Measurements from ENCODE around the gene ZFP62. TPM values are rescaled to one million over a fixed set of nuclear protein-coding genes. Genes with fewer than 3 reads are reported as not detected.
A peak's percentile ranks its signal among the peaks of the same experiment; 100 is the strongest.

The ZFP62 gene
- total RNA-seq, 1 experiment from 2014 or later: 19.8 TPM

DNA sequence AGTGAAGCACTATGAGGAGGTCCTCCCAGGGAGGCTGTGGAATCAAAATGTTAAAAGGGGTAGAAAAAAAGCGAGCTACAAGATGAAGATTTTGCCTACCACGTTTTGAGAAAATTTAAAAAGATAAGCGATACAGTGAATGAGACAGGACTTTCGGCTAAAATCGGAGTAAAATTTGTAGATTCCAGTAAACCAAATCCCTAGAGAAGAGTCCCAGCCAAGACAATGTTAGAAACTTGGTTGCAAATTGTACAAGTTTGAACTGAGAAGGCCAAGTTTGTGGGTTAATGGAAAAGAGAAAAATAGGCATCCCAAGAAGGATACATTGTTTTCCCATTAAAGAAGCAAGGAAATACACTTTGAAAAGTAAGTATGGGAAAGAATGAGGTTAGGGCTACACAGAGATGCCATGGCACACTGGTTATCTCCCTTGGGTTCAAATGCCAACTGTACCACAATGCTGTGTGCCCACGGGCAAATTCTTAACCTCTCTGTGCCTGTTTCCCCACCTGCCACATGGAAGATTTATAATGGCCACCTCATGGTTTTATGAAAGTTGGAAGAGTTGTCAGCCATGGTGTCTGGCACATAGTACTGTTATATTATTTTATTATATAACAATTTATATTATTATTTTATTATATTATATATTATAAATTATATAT, 42.3 kb downstream of the ZFP62 start:
- Histone ChIP-seq H3K4me3 (no peak overlapping the region), H3K27ac (no peak overlapping the region), H3K36me3 (no peaks in the 10 kb centered on the region), H3K27me3 (replicated peaks) (no peaks in the 10 kb centered on the region), H3K9me3 (replicated peaks) (no peaks in the 10 kb centered on the region), H3K4me1 (replicated peaks) (peaks cover 10% of the 10 kb centered on the region)
- DNase-seq (ENCODE audit: low read depth in 1 of 2, low spot score in 2 of 2): peak in 1 of 2 experiments; percentile 20

DNA sequence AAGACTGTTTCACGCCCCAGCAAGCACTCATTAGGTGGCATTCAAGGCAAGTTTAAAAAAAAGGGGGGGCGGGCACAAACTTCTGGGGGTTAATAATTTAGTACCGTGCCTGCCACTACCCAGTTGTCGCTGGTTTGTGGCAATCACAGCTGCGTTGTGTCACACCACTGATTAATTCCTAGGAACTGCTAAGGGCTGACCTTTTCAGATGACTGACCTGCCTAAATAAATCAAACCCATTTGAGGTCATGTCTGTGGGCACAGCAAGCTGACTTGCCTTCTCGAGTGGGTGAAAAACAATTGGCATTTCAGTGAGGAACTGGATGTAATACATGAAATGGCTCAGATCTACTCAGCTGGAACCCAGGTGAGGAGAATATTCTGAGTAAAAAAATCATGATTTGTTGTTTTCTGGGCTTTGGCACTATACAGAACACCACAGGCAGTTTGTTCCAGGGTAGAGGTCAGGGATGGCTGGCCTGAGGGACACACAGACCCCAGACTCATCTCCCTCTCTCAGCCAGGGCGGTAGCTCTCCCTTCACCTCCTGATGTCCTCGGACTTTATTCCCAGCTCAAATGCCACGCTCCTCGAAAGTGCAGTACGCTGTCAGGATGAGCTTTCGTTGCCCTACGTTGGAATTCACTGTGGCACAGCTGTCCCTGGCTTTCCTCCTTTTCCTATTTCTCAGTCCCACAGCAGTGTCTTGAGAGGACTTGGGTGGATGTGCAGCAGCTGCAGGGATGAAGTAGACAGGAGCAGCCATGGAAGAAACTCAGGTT, 43.0 kb downstream of the ZFP62 start:
- Histone ChIP-seq H3K4me3 (no peak overlapping the region), H3K9me3 (replicated peaks) (no peaks in the 10 kb centered on the region), H3K27ac (no peak overlapping the region), H3K36me3 (no peaks in the 10 kb centered on the region), H3K27me3 (replicated peaks) (no peaks in the 10 kb centered on the region), H3K4me1 (replicated peaks) (peaks cover 10% of the 10 kb centered on the region)
- DNase-seq (ENCODE audit: low read depth in 1 of 2, low spot score in 2 of 2): peak in 1 of 2 experiments; percentile 40

DNA sequence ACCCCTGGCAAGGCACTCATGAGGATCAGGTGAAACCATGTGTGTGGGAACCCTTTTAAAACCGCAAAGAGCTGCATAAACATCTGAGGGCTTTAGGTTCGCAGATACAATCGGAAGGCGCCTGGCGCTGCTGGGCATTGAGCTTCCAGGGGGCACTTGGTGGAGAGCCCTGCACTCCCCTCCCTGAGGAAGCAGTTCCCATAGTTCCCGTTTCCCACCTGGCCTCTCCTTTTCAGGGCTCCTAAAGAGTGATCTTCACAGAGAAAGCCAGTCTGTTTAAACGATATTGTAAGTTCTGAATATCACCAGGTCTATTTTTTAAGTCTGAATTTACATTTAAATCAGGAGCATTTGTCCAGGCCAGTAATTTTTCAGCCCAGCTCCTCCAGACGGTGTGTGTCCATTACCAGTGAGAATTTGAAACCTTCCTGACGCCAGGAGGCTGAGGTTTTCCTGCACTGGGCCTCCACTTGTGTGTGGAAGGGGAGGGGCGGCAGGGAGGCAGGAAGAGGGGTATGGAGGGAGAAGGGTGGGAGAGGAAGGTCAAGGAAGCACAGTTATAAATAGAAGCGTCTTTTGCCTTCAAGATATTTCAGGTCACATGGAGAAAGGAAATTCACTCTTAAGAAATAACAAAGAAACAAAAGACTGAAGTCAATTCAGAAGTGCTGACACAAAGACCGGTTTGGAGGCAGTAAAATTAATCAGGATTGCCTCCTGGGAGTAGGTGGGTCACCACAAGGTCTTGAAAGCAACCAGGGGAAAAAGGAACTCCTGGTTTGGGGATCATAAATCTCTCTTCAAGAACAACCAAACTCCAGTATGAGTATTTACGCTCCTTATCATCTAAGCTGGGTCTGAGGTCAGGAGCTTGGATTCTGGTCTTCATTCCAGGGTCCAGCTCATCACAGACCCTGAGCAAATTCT, 44.2 kb downstream of the ZFP62 start:
- no peak overlapping the region for H3K27ac ChIP-seq
- H3K27me3 ChIP-seq (replicated peaks): no peaks in the 10 kb centered on the region
- no peaks in the 10 kb centered on the region for H3K9me3 ChIP-seq (replicated peaks)
- H3K36me3 ChIP-seq: no peaks in the 10 kb centered on the region
- H3K4me1 ChIP-seq (replicated peaks): peaks cover 10% of the 10 kb centered on the region
- no peak overlapping the region for H3K4me3 ChIP-seq
- DNase-seq (ENCODE audit: low read depth in 1 of 2, low spot score in 2 of 2): peak in 1 of 2 experiments; percentile 43

DNA sequence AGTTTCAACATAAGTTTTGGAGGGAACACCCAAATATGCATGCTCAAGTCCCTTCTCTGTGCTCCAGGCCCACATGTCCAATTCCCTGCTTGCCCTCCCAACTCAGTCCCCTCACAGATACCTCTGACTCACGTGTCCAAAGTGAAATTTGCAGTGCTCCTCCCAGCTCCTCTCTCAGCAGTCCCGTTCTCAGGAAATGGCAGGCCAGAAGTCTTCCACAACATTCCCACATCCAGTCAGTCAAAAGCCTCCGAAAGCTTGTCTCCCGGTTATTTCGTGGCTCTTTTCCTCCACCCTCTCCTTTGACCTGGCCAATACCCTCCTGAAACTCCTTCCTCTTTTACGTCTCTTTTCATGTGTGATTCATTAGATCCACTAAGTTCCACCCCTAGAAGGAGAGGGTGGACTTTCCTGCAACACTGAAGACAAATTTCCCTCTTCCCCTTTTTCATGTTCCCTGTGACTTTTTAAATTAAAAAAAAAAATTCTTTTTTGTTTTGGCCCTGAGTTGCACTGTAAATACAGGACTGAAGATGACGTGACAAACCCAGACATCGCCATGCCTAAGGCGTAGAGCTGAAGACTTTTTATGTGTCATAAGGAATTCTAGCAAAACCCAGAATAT, 45.7 kb downstream of the ZFP62 start:
- no peaks in the 10 kb centered on the region for H3K36me3 ChIP-seq
- H3K27ac ChIP-seq: no peak overlapping the region
- no peak overlapping the region for H3K4me3 ChIP-seq
- no peak for DNase-seq (ENCODE audit: low read depth in 1 of 2, low spot score in 2 of 2)
- peaks cover 19% of the 10 kb centered on the region for H3K4me1 ChIP-seq (replicated peaks)
- H3K9me3 ChIP-seq (replicated peaks): no peaks in the 10 kb centered on the region
- H3K27me3 ChIP-seq (replicated peaks): no peaks in the 10 kb centered on the region

DNA sequence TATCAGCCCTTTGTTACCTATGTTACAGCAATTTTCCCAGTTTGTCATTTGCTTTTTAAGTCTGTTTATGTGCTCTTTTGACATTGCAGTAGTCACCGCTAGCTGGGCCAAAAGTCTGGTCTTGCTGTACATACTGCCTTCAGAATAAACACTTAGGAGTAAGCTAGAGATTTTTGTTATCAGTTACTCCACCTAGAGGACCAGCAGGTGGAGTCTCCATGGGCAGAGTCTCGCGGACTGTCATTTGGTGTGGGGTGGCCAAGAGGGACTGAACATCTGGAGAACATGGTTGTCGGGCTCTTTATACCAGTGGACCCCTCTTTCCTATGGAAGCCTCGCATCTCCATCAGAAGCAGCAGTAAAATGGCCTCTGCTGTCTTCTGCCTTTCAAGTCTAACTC, 47.7 kb downstream of the ZFP62 start:
- DNase-seq (ENCODE audit: low read depth in 1 of 2, low spot score in 2 of 2): no peak
- Histone ChIP-seq H3K4me3 (no peak overlapping the region), H3K36me3 (no peaks in the 10 kb centered on the region), H3K9me3 (replicated peaks) (no peaks in the 10 kb centered on the region), H3K27ac (no peak overlapping the region), H3K4me1 (replicated peaks) (peaks cover 29% of the 10 kb centered on the region), H3K27me3 (replicated peaks) (no peaks in the 10 kb centered on the region)

DNA sequence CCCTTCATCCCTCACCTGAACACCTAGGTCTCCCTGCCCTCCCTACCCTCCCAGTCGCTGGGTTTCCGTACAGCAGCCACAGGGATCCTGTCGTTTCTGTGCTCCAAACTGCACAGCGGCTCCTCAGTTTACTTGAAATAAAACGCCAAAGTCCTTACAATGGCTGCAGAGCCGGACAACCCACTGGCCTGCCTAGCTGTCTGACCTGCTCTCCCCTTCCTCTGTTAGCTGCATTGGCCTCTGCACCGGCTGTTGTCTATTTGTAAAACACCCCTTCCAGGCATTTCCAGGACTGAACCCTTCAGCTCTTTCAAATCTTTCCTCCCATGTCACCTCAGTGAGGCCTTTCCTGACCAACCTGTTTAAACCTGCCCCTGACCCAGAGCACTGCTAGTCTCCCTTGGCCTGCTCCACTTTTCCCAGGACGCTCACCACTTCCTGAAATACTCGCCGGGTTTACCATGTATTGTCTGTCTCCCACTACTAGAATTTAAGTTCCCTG, 49.4 kb downstream of the ZFP62 start:
- no peaks in the 10 kb centered on the region for H3K9me3 ChIP-seq (replicated peaks)
- H3K36me3 ChIP-seq: peaks cover 8% of the 10 kb centered on the region; the same call in 1 of the 2 replicates
- no peak for DNase-seq (ENCODE audit: low read depth in 1 of 2, low spot score in 2 of 2)
- H3K27me3 ChIP-seq (replicated peaks): no peaks in the 10 kb centered on the region
- peaks cover 21% of the 10 kb centered on the region for H3K4me1 ChIP-seq (replicated peaks)
- no peak overlapping the region for H3K4me3 ChIP-seq
- no peak overlapping the region for H3K27ac ChIP-seq

DNA sequence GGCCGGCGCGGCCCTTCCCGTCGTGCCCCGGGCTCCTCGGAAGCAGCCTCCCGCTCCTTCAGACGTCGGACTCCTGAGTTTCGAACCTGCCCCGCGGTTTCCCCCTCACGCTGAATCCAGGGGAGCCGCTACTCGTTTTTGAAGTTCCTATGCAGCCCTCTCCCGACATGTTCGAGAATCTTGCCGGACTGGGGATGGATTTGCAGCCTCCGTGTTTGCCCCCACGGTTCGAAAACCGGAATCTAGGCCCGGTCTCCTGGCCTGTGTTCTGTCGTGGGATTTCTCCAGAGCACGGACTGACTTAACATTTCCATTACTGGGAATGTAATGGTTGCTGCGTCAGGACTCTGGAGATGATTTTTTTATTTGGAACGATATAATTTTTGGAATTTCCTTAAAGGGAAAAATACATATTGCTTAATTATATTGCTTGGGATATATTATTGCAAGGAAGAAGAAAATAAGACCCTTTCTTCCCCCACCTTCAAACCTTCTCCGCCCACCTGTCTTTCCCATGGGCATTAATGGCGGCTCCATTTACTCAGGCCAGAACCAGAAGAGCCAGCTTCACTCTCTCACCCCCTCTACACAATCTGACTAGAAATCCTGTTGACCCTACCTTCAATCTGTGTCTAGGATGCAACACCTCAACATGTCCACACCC, 50.0 kb downstream of the ZFP62 start:
- Histone ChIP-seq H3K4me3 (peak overlapping the region; percentile 73), H3K27me3 (replicated peaks) (no peaks in the 10 kb centered on the region), H3K9me3 (replicated peaks) (no peaks in the 10 kb centered on the region), H3K4me1 (replicated peaks) (peaks cover 19% of the 10 kb centered on the region), H3K27ac (peak overlapping the region; percentile 92), H3K36me3 (peaks cover 8% of the 10 kb centered on the region; the same call in 1 of the 2 replicates)
- peak in 1 of 2 experiments; percentile 68 for DNase-seq (ENCODE audit: low read depth in 1 of 2, low spot score in 2 of 2)

DNA sequence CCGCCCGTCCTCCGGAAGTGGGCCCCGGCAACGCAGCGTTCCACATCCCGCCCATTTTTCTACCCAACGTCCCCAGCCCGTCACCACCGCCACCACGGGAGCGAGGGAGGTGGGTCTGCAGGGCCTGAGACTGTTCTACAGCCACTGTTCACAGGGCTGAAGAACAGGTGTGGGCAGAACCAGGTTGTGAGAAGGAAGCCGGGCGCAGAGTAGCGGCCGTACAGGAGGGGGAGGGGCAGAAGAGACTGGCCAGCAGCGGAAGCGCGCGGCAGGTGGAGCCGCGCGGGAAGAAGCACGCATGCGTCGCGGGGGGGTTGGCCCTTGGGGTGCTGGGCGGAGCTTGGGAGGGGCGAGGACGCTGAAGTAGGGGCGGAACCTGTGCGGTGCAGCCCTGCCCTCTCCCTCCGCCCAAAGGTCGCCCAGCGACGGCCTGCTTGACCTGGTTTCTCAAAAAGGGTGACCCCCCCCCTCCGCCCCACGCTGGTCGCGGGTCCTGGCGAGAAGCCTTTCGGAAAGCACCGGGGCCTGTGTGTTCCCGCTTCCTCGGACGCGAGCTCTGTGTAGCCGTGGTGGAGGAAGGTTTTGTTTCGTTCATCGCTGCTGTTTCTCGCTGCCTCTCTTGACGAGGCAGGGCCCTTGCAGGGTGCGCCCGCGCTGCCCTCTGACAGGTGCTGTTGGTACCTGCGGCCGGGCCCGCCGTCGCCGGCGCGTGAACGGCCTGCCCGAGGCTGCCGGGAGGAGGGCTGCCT, 50.7 kb downstream of the ZFP62 start:
- H3K36me3 ChIP-seq: peaks cover 8% of the 10 kb centered on the region; the same call in 1 of the 2 replicates
- peak overlapping the region; percentile 73 for H3K4me3 ChIP-seq
- H3K9me3 ChIP-seq (replicated peaks): no peaks in the 10 kb centered on the region
- peak overlapping the region; percentile 92 for H3K27ac ChIP-seq
- peak; percentile 97 to 100 for DNase-seq (ENCODE audit: low read depth in 1 of 2, low spot score in 2 of 2)
- peaks cover 19% of the 10 kb centered on the region for H3K4me1 ChIP-seq (replicated peaks)
- H3K27me3 ChIP-seq (replicated peaks): no peaks in the 10 kb centered on the region

DNA sequence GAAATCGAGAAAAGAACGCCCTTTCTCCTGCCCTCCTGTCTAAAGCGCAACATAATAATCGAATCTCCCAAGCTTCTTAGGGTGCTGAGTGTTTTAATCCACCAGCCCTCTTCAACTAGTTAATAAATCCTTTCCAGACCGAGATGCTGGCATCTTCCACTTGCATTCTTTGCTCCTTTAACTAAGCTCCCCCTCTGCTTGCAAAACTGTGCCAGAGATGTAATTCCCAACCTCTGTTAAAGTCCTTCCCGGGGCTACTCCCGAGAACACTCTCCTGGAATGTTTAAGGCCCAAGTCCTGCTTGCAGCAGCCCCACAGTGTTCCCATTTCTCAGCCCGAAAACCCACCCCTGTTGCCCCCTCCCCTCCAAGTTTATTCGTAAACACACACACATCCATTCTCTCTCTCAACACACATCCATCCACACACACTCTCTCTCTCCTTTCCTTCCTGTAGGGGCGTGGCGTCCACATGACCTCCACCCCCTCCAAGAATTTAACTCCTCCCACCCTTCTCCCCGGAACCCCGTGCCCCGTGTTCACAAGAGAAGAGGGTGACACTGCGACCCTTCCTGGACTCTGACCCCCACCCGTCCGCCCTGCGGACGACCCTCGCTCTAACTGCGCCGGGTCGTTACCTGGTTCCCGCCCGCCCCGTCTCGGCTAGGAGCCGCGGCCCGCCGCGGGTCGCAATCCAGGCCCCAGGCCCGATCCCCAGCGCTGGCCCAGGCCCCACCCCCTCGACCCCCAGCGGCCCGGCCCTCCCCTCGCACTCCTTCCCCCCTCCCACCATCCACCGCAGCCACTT, 51.5 kb downstream of the ZFP62 start:
- H3K4me3 ChIP-seq: peak overlapping the region; percentile 73
- peak overlapping the region; percentile 92 for H3K27ac ChIP-seq
- H3K36me3 ChIP-seq: peaks cover 8% of the 10 kb centered on the region; the same call in 1 of the 2 replicates
- H3K9me3 ChIP-seq (replicated peaks): no peaks in the 10 kb centered on the region
- DNase-seq (ENCODE audit: low read depth in 1 of 2, low spot score in 2 of 2): peak; percentile 94 to 98
- H3K4me1 ChIP-seq (replicated peaks): peaks cover 19% of the 10 kb centered on the region
- H3K27me3 ChIP-seq (replicated peaks): no peaks in the 10 kb centered on the region

DNA sequence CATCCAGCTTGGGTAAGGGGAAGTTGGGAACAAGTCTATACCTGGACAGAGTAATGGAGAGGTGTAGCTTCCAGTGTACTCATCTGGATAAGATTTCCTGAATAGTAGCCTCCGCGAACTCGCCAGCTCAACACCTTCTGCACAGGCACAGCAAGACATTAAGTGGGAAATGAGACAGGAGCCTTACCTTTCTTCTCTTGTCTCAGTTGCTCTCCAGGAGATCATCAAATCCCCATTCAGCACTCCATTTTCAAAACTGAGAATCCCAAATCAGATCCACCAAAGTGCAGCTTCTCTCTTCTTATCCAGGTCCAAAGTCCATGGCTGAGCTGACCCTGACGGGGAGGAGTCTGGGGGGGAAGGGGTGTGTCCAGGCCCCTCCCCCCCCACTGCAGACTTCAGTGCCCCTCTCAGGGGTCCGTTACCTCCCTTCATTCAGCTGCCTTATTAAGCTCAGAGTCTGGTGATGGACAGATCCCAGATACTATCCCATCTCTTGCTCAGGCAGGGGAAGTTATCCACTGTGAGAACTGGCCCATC, 52.5 kb downstream of the ZFP62 start:
- H3K9me3 ChIP-seq (replicated peaks): no peaks in the 10 kb centered on the region
- H3K4me1 ChIP-seq (replicated peaks): peaks cover 19% of the 10 kb centered on the region
- peak in 1 of 2 experiments; percentile 30 for DNase-seq (ENCODE audit: low read depth in 1 of 2, low spot score in 2 of 2)
- H3K36me3 ChIP-seq: peaks cover 8% of the 10 kb centered on the region; the same call in 1 of the 2 replicates
- H3K27ac ChIP-seq: no peak overlapping the region
- no peaks in the 10 kb centered on the region for H3K27me3 ChIP-seq (replicated peaks)
- H3K4me3 ChIP-seq: no peak overlapping the region

DNA sequence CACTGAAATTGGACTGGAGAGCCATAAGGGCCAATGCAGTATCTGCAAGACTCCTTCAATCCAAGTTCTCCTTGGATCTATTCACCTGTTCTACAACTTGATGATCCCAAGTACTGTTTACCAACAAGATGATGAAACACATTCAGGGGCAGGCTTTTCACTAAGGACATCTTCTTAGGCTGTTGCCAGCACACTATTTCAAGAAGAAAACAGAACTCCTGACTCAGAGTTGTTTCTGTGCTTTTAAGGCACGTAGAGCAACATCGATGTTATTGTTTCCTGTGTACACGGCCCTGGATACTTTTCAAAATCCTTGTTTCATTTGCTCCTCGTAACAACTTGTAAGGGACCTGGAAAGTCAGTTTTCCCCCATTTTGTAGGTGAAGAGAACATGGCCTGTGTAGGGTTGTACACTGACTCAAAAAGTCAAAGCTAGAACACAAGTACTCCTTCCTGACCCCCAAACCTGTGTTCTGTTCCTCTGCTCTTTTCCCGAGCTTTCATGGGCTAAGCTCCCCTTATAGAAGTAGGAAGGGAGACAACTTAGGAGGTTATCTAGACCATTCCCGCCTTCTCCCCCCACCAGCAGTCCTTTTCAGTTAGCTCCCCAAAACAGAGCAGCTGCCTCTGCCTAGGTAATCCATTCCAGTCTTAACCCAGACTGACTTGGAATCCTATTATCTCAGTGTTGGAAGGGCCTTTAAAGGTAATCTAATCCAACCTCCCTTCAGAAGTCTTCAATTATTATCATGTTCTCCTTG, 53.2 kb downstream of the ZFP62 start:
- Histone ChIP-seq H3K27me3 (replicated peaks) (no peaks in the 10 kb centered on the region), H3K27ac (no peak overlapping the region), H3K36me3 (peaks cover 8% of the 10 kb centered on the region), H3K4me3 (no peak overlapping the region), H3K4me1 (replicated peaks) (peaks cover 24% of the 10 kb centered on the region), H3K9me3 (replicated peaks) (no peaks in the 10 kb centered on the region)
- DNase-seq (ENCODE audit: low read depth in 1 of 2, low spot score in 2 of 2): peak in 1 of 2 experiments; percentile 13

Data from SJSA1 (cell line).